ENCODE data around the gene MX1. TPM values are rescaled to one million over a fixed set of nuclear protein-coding genes. Genes with fewer than 3 reads are reported as not detected.

Gene MX1
- polyA plus RNA-seq, 2 of the 4 experiments (the other 2 are of a cell fraction), result 0.58 to 0.96 TPM

GRCh38 chr21:41449613-41450012, 23.6 kb downstream of the MX1 start:
- no peak for ATAC-seq
- Histone ChIP-seq H3K4me2 (no peak overlapping the region), H3K4me1 (no peaks in the 10 kb centered on the region), H3K4me3 (no peak overlapping the region), H3K27ac (no peak overlapping the region), H3K9me3 (no peaks in the 10 kb centered on the region)
- FAIRE-seq, result no peak
- no peak for DNase-seq (ENCODE audit: low read depth in 1 of 2, low spot score in 1 of 2)
- 33% methylated on average over 3 of the region's 5 CpGs for WGBS (ENCODE audit: missing lambda C conversion rate)
- TF ChIP-seq SMC3 (IDR thresholded peaks at IDR 0.05), result no peak
- TF ChIP-seq RAD21 (conservative IDR thresholded peaks at IDR 0.05 in 1 of 2, IDR thresholded peaks at IDR 0.05 in 1 of 2), result no peak
- TF ChIP-seq JUN (IDR thresholded peaks at IDR 0.05), result no peak
- no peak for TF ChIP-seq CBX8 (IDR thresholded peaks at IDR 0.05)
- TF ChIP-seq FOSL2 (IDR thresholded peaks at IDR 0.05), result no peak
- TF ChIP-seq FOSL2 (CRISPR knock-in tag; IDR thresholded peaks at IDR 0.05), result no peak
- no peak for TF ChIP-seq EHMT2 (IDR thresholded peaks at IDR 0.05; ENCODE audit: low read depth)
- ChIA-PET CTCF (interaction anchor here (1.1 kb wide), 1 partner anchor 166 kb away, joined by 3 read pairs; no protein-coding TSS in a partner anchor), POLR2A (no interaction called here)

- Histone ChIP-seq H3K4me1 (no peaks in the 10 kb centered on the region), H3K4me3 (no peak overlapping the region), H3K27ac (no peak overlapping the region), H3K9me3 (no peaks in the 10 kb centered on the region), H3K4me2 (no peak overlapping the region)
- WGBS (ENCODE audit: missing lambda C conversion rate), result 66% methylated on average over 16 of the region's 16 CpGs
- POLR2A ChIA-PET, result no interaction called here
- TF ChIP-seq RCOR1 (IDR thresholded peaks at IDR 0.05; ENCODE audit: low read depth, low read length) (no peak), SREBF2 (IDR thresholded peaks at IDR 0.05) (no peak), HMGXB4 (CRISPR knock-in tag; IDR thresholded peaks at IDR 0.05; ENCODE audit: borderline replicate concordance) (no peak), RARB (CRISPR knock-in tag; IDR thresholded peaks at IDR 0.05) (no peak), ZFP36 (IDR thresholded peaks at IDR 0.05; ENCODE audit: borderline replicate concordance, partially characterized antibody) (no peak), ESRRA (IDR thresholded peaks at IDR 0.05; ENCODE audit: borderline replicate concordance, low read length) (no peak)
- ATAC-seq (no peak), DNase-seq (ENCODE audit: low read depth in 1 of 2, low spot score in 1 of 2) (no peak), FAIRE-seq (no peak)
- CTCF ChIA-PET, result interaction anchor here (0.7 to 1.8 kb wide), 2 partner anchors 91 to 169 kb away, joined by 3 to 6 read pairs; no protein-coding TSS in a partner anchor
Measured at GRCh38 chr21:41451753-41452676, 26.0 kb downstream of the MX1 start.

- DNase-seq (ENCODE audit: low read depth in 1 of 2, low spot score in 1 of 2) (no peak), ATAC-seq (no peak), FAIRE-seq (no peak)
- Histone ChIP-seq H3K4me3 (no peak overlapping the region), H3K4me2 (no peak overlapping the region), H3K27ac (no peak overlapping the region), H3K9me3 (no peaks in the 10 kb centered on the region), H3K4me1 (no peaks in the 10 kb centered on the region)
- ChIA-PET CTCF (no interaction called here), POLR2A (no interaction called here)
- WGBS (ENCODE audit: missing lambda C conversion rate), result 87% methylated on average over 3 of the region's 3 CpGs
- TF ChIP-seq MAX (IDR thresholded peaks at IDR 0.05) (no peak), CEBPB (IDR thresholded peaks at IDR 0.05) (no peak), SREBF2 (IDR thresholded peaks at IDR 0.05) (no peak), FOSL2 (IDR thresholded peaks at IDR 0.05) (no peak), FOSL2 (CRISPR knock-in tag; IDR thresholded peaks at IDR 0.05) (no peak), ZFP36 (IDR thresholded peaks at IDR 0.05; ENCODE audit: borderline replicate concordance, partially characterized antibody) (no peak), HOXB5 (CRISPR knock-in tag; IDR thresholded peaks at IDR 0.05) (no peak), POLR2AphosphoS2 (conservative IDR thresholded peaks at IDR 0.05; ENCODE audit: low read length) (no peak), ESRRA (IDR thresholded peaks at IDR 0.05; ENCODE audit: borderline replicate concordance, low read length) (no peak), BHLHE40 (IDR thresholded peaks at IDR 0.05; ENCODE audit: low read depth, low read length) (no peak), NFE2L2 (conservative IDR thresholded peaks at IDR 0.05; ENCODE audit: low read length) (no peak), KDM5A (IDR thresholded peaks at IDR 0.05) (no peak), MAFK (IDR thresholded peaks at IDR 0.05; ENCODE audit: partially characterized antibody) (no peak), CHD2 (IDR thresholded peaks at IDR 0.05; ENCODE audit: low read length, partially characterized antibody) (no peak), HES2 (IDR thresholded peaks at IDR 0.05) (no peak), REST (IDR thresholded peaks at IDR 0.05) (no peak), HOXB13 (CRISPR knock-in tag; IDR thresholded peaks at IDR 0.05; ENCODE audit: low read depth) (no peak)
Measured at GRCh38 chr21:41453198-41453597, 27.2 kb downstream of the MX1 start.
